MCF 10A (cell line): ENCODE measurements around the gene PAQR4. TPM values are rescaled to one million over a fixed set of nuclear protein-coding genes. Genes with fewer than 3 reads are reported as not detected.

Experiments used
- BruUV-seq: library from RNA; stranded (reverse); fragments of 400-500 nt; replicated peaks from 2 replicates; lab custom pipeline; 2021; lab: Mats Ljungman, UMichigan
- CTCF ChIA-PET: fragments of 300-600 bp; sonication (Branson Sonifier 250); formaldehyde crosslinking; extraction: SDS; loops from one replicate; lab custom pipeline; 2021; ENCODE audit warnings: antibody characterized with exemption, inconsistent platforms; lab: Yijun Ruan, JAX
- POLR2A ChIA-PET: fragments of 300-600, 350-650 bp; sonication (Branson Sonifier 250); formaldehyde crosslinking; extraction: SDS; loops from one replicate; lab custom pipeline; 2020; ENCODE audit warnings: antibody characterized with exemption, inconsistent platforms; lab: Yijun Ruan, JAX
- DNase-seq: peaks from one replicate; pipeline ENCODE4 v3.0.0-alpha.2; 2018; ENCODE audit not compliant: unreplicated experiment
- H3K27ac Mint-ChIP-seq: one replicate; pipeline ENCODE4 v1.8.0; 2022; ENCODE audit warnings: mild to moderate bottlenecking, low read depth, mixed read lengths; ENCODE audit not compliant: unreplicated experiment
- H3K27me3 Mint-ChIP-seq: one replicate; pipeline ENCODE4 v1.8.0; 2022; ENCODE audit warnings: mixed read lengths; ENCODE audit not compliant: insufficient read depth, unreplicated experiment
- H3K36me3 Mint-ChIP-seq: one replicate; pipeline ENCODE4 v1.8.0; 2022; ENCODE audit warnings: mild to moderate bottlenecking, moderate library complexity, mixed read lengths; ENCODE audit not compliant: insufficient read depth, unreplicated experiment
- H3K4me1 Mint-ChIP-seq: one replicate; pipeline ENCODE4 v1.8.0; 2022; ENCODE audit warnings: mixed read lengths; ENCODE audit not compliant: insufficient read depth, unreplicated experiment
- H3K4me3 Mint-ChIP-seq: one replicate; pipeline ENCODE4 v1.8.0; 2022; ENCODE audit warnings: mild to moderate bottlenecking, moderate library complexity, mixed read lengths; ENCODE audit not compliant: unreplicated experiment
- H3K9me3 Mint-ChIP-seq: one replicate; pipeline ENCODE4 v1.8.0; 2022; ENCODE audit warnings: mixed read lengths; ENCODE audit not compliant: unreplicated experiment
- CTCF ChIP-seq: fragments of 200-600 bp; IDR thresholded peaks from one replicate; pipeline ENCODE4 v1.8.0; 2022; ENCODE audit warnings: antibody characterized with exemption, mild to moderate bottlenecking; ENCODE audit not compliant: unreplicated experiment
- intact Hi-C: fragments of 100-400 bp; cut with micrococcal nuclease; formaldehyde crosslinking; loops from 2 replicates; pipeline ENCODE4 v1.14.1; 2022
- total RNA-seq: library from RNA; stranded (reverse); gene quantifications from 2 replicates; pipeline ENCODE4 v1.2.3, GENCODE V29; 2022

PAQR4 gene
- total RNA-seq, 1 experiment from 2014 or later = 7.9 TPM

GRCh38 chr16:3012246-3012645, 43.1 kb downstream of the PAQR4 start:
- no peak overlapping the region for H3K4me3 Mint-ChIP-seq
- no peak overlapping the region for H3K27ac Mint-ChIP-seq
- ChIA-PET CTCF (interaction anchor here (0.6 to 1.4 kb wide), 4 partner anchors 15 to 28 kb away, joined by 3 to 5 read pairs (median 4); no protein-coding TSS in a partner anchor), POLR2A (no interaction called here)
- H3K36me3 Mint-ChIP-seq = no peaks in the 10 kb centered on the region
- no TSS peak for BruUV-seq
- H3K4me1 Mint-ChIP-seq = no peaks in the 10 kb centered on the region
- intact Hi-C loops = no loop called here
- no peaks in the 10 kb centered on the region for H3K9me3 Mint-ChIP-seq
- H3K27me3 Mint-ChIP-seq = no peaks in the 10 kb centered on the region
- no peak for TF ChIP-seq CTCF
- no peak for DNase-seq

- H3K9me3 Mint-ChIP-seq = no peaks in the 10 kb centered on the region
- BruUV-seq = no TSS peak
- POLR2A ChIA-PET = interaction anchor here (0.6 kb wide), 1 partner anchor 255 kb away, joined by 3 read pairs; no protein-coding TSS in a partner anchor
- CTCF ChIA-PET = interaction anchor here (1.2 kb wide), 1 partner anchor 15 kb away, joined by 5 read pairs; no protein-coding TSS in a partner anchor
- no peak for DNase-seq
- no peak within 1 kb of the TSS for H3K4me3 Mint-ChIP-seq
- no peak within 1 kb of the TSS for H3K27ac Mint-ChIP-seq
- H3K36me3 Mint-ChIP-seq = no peaks in the 10 kb centered on the region
- no peaks in the 10 kb centered on the region for H3K27me3 Mint-ChIP-seq
- no peaks in the 10 kb centered on the region for H3K4me1 Mint-ChIP-seq
- no peak for TF ChIP-seq CTCF
- intact Hi-C loops = no loop called here
These were observed 43.8 kb downstream of the PAQR4 start, which contains the start of gene CLDN9 for GRCh38 chr16:3012828-3013420. Gene CLDN9, plus strand, starts transcription at chr16:3012923. Its CDS starts 440 bp downstream, at chr16:3013363.

GRCh38 chr16:3013491-3013951, 44.4 kb downstream of the PAQR4 start:
- H3K4me3 Mint-ChIP-seq = no peak overlapping the region
- ChIA-PET POLR2A (interaction anchor here (0.5 to 0.6 kb wide), 2 partner anchors 33 to 255 kb away, joined by 3 read pairs; no protein-coding TSS in a partner anchor), CTCF (interaction anchor here (0.7 kb wide), 1 partner anchor 92 kb away, joined by 3 read pairs; no protein-coding TSS in a partner anchor)
- no peaks in the 10 kb centered on the region for H3K36me3 Mint-ChIP-seq
- H3K9me3 Mint-ChIP-seq = no peaks in the 10 kb centered on the region
- no peaks in the 10 kb centered on the region for H3K4me1 Mint-ChIP-seq
- no peaks in the 10 kb centered on the region for H3K27me3 Mint-ChIP-seq
- H3K27ac Mint-ChIP-seq = no peak overlapping the region
- DNase-seq = no peak
- intact Hi-C loops = no loop called here
- BruUV-seq = no TSS peak
- TF ChIP-seq CTCF = no peak

- H3K27me3 Mint-ChIP-seq = no peaks in the 10 kb centered on the region
- intact Hi-C loops = no loop called here
- no TSS peak for BruUV-seq
- no peaks in the 10 kb centered on the region for H3K36me3 Mint-ChIP-seq
- no peaks in the 10 kb centered on the region for H3K9me3 Mint-ChIP-seq
- H3K4me3 Mint-ChIP-seq = no peak overlapping the region
- DNase-seq = no peak
- no peak for TF ChIP-seq CTCF
- no peak overlapping the region for H3K27ac Mint-ChIP-seq
- no peaks in the 10 kb centered on the region for H3K4me1 Mint-ChIP-seq
- ChIA-PET CTCF (interaction anchor here (0.6 to 0.7 kb wide), 3 partner anchors 76 to 98 kb away, joined by 3 to 6 read pairs (median 3); no protein-coding TSS in a partner anchor), POLR2A (interaction anchor here (0.5 kb wide), 1 partner anchor 33 kb away, joined by 3 read pairs; no protein-coding TSS in a partner anchor)
These were observed 45.0 kb downstream of the PAQR4 start for GRCh38 chr16:3013998-3014690.
